Thoracic aorta (tissue), 2 donors: ENCODE results near the gene DEFB114. TPM values are rescaled to one million over a fixed set of nuclear protein-coding genes. Genes with fewer than 3 reads are reported as not detected.

Experiments
- ATAC-seq: fragments of 150-250 bp; one replicate; pipeline ENCODE4 v1.8.0; 2017; ENCODE audit warnings: low read depth; ENCODE audit not compliant: insufficient number of reproducible peaks, low FRiP score
- DNase-seq: peaks from one replicate; pipeline ENCODE4 v3.0.0-alpha.2; 2020; ENCODE audit warnings: low spot score
- H3K27ac ChIP-seq, 2 donors: fragments of 200-600 bp; sonication (generic); 1 replicate in 1 of 2; 2 replicates in 1 of 2; pipeline ENCODE4 v1.5.1; 2016; ENCODE audit warnings: mild to moderate bottlenecking in 2 of 2, moderate library complexity in 2 of 2
- H3K27me3 ChIP-seq: fragments of 200-600 bp; sonication (generic); replicated peaks from 2 replicates; pipeline ENCODE4 v1.6.0; 2016; ENCODE audit warnings: mild to moderate bottlenecking; ENCODE audit not compliant: insufficient read depth
- H3K36me3 ChIP-seq: fragments of 200-600 bp; sonication (generic); one replicate; pipeline ENCODE4 v1.5.1; 2016
- H3K4me1 ChIP-seq, 2 donors: fragments of 200-600 bp; sonication (generic); 1 replicate in 1 of 2; 2 replicates in 1 of 2; pipeline versions ENCODE4 v1.5.1 to v1.6.0; 2016; ENCODE audit warnings: low read depth in 2 of 2, mild to moderate bottlenecking in 1 of 2; ENCODE audit not compliant: control insufficient read depth in 1 of 2
- H3K4me3 ChIP-seq: fragments of 200-600 bp; sonication (generic); 2 replicates; pipeline ENCODE4 v1.5.1; 2016; ENCODE audit warnings: mild to moderate bottlenecking
- H3K9me3 ChIP-seq: fragments of 200-600 bp; sonication (generic); 2 replicates; pipeline ENCODE4 v1.5.1; 2016
- total RNA-seq, 2 donors: library from RNA; depleted of rRNA; stranded (reverse); fragments of >200 nt; gene quantifications; one replicate each; pipeline versions ENCODE4 v1.1.0 to v1.2.3, GENCODE V29; 2016
- TF ChIP-seq, protein P1 (sequence below): fragments of 200-600 bp; sonication (generic); IDR thresholded peaks from one replicate; pipeline ENCODE4 v1.5.1; 2019; ENCODE audit warnings: antibody characterized with exemption

DEFB114 gene
- total RNA-seq, 2 donors from 2014 or later, result not detected

DNA sequence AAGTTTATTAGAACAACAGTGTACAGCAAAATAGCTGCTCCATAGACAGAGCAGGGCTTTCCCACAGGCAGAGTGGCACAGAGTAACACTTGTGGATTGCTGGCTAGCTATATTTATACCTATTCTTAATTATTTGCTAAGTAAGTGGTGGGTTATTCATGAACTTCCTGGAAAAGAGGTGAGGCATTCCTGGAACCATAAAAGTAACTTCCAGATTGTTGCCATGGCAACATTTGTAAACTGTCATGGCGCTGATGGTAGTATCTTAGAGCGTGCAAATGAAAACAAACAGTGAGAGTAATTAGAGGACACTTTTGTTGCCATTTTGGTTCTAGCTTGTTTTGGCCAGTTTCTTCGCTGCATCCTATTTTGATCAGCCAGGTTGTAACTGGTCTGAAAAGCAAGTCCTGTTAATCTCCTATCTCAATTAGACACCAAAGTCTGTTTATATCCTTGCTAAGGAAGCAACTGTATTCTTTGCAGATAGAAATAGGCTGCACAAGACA, 23.9 kb downstream of the DEFB114 start:
- no peak for ATAC-seq
- TF ChIP-seq, protein P1, sequence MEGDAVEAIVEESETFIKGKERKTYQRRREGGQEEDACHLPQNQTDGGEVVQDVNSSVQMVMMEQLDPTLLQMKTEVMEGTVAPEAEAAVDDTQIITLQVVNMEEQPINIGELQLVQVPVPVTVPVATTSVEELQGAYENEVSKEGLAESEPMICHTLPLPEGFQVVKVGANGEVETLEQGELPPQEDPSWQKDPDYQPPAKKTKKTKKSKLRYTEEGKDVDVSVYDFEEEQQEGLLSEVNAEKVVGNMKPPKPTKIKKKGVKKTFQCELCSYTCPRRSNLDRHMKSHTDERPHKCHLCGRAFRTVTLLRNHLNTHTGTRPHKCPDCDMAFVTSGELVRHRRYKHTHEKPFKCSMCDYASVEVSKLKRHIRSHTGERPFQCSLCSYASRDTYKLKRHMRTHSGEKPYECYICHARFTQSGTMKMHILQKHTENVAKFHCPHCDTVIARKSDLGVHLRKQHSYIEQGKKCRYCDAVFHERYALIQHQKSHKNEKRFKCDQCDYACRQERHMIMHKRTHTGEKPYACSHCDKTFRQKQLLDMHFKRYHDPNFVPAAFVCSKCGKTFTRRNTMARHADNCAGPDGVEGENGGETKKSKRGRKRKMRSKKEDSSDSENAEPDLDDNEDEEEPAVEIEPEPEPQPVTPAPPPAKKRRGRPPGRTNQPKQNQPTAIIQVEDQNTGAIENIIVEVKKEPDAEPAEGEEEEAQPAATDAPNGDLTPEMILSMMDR, result no peak
- no peaks in the 10 kb centered on the region for H3K9me3 ChIP-seq

GRCh38 chr6:49937811-49938210, 26.2 kb downstream of the DEFB114 start:
- H3K4me3 ChIP-seq, result no peak overlapping the region
- no peaks in the 10 kb centered on the region for H3K27me3 ChIP-seq
- TF ChIP-seq, protein P1, result no peak
- ATAC-seq (no peak), DNase-seq (no peak)
- no peaks in the 10 kb centered on the region for H3K9me3 ChIP-seq
- no peaks in the 10 kb centered on the region for H3K4me1 ChIP-seq
- no peak overlapping the region for H3K27ac ChIP-seq
- no peaks in the 10 kb centered on the region for H3K36me3 ChIP-seq

More for the DNA sequence above, 23.9 kb downstream of the DEFB114 start:
- H3K4me3 ChIP-seq, result no peak overlapping the region
- H3K27me3 ChIP-seq, result no peaks in the 10 kb centered on the region
- H3K36me3 ChIP-seq, result no peaks in the 10 kb centered on the region
- DNase-seq, result no peak
- no peaks in the 10 kb centered on the region for H3K4me1 ChIP-seq
- no peak overlapping the region for H3K27ac ChIP-seq

DNA sequence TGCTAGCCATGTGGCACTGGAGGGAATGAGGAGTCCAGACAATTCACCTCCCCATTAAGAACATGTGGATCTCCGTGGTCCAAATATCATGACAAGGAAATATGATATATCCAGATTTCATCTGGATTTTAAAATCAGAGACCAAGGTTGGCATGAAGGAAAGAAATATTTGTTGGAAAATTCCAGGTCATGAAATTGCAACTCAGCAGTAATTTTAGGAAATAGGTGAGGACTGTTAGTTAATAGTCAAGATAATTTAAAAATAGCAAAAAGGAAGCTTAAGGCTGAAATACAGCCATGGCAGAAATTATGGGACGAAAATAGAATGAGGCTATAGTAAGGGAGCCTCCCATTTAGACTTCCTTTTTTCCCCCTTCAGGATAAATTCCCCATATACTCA, 26.9 kb downstream of the DEFB114 start:
- TF ChIP-seq, protein P1, result no peak
- ATAC-seq (no peak), DNase-seq (no peak)

DNA sequence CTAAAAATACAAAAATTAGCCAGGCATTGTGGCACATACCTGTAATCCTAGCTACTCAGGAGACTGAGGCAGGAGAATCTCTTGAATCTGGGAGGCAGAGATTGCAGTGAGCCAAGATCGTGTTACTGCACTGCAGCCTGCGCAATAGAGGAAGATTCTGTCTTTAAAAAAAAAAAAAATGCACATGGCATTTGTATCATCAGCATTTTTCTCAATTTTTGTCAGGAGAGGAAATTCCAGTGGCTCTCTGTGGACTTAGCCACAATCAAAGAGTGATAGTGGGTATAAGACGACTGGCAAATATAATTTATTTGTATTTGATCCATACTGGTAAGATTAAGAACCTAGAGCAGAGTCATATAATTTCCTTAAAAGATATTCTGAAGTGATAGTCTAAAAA, 28.6 kb downstream of the DEFB114 start:
- Histone ChIP-seq H3K4me1 (no peaks in the 10 kb centered on the region), H3K4me3 (no peak overlapping the region), H3K36me3 (no peaks in the 10 kb centered on the region), H3K27me3 (no peaks in the 10 kb centered on the region), H3K9me3 (no peaks in the 10 kb centered on the region), H3K27ac (no peak overlapping the region)
- no peak for ATAC-seq
- no peak for DNase-seq
- TF ChIP-seq, protein P1, result no peak

More for the DNA sequence above, 26.9 kb downstream of the DEFB114 start:
- Histone ChIP-seq H3K27ac (no peak overlapping the region), H3K27me3 (no peaks in the 10 kb centered on the region), H3K9me3 (no peaks in the 10 kb centered on the region), H3K4me1 (no peaks in the 10 kb centered on the region), H3K4me3 (no peak overlapping the region), H3K36me3 (no peaks in the 10 kb centered on the region)

GRCh38 chr6:49934770-49935169, 29.2 kb downstream of the DEFB114 start:
- H3K4me3 ChIP-seq, result no peak overlapping the region

More at GRCh38 chr6:49934770-49935169, 29.2 kb downstream of the DEFB114 start:
- Histone ChIP-seq H3K4me1 (no peaks in the 10 kb centered on the region), H3K27me3 (no peaks in the 10 kb centered on the region), H3K27ac (no peak overlapping the region), H3K36me3 (no peaks in the 10 kb centered on the region), H3K9me3 (no peaks in the 10 kb centered on the region)
- ATAC-seq, result no peak
- TF ChIP-seq, protein P1, result no peak
- no peak for DNase-seq
